GM08714 (cell line): Measurements from ENCODE around the gene COX20.

ENCODE experiments used
- H3K4me3 ChIP-seq: fragments of 200-500 bp; sonication (Bioruptor generic); 2 replicates; pipeline ENCODE4 v1.5.1; 2014; ENCODE audit warnings: mild to moderate bottlenecking, low read length, inconsistent platforms
- ZNF274 ChIP-seq: IDR thresholded peaks from 2 replicates; pipeline ENCODE4 v1.6.1; 2012; ENCODE audit warnings: mild to moderate bottlenecking, low read depth, low read length

COX20 gene

DNA sequence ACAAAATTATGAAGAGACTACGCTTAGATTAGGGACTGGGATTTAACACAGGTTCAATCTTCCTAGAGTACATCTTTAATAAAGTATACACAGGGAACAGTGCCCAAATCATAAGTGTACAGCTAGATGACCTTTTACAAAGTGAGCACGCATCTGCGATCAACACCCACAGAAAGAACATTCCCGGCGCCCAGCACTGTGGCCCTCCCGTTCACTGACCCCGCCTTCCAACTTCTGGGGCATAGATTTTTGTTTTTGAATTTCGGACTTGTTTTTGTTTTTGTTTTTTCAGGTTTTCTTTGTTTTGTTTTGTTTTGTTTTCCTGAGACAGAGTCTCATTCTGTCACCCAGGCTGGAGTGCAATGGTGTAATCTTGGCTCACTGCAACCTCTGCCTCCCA is 30.6 kb upstream of the COX20 start:
- TF ChIP-seq ZNF274: no peak
- no peak overlapping the region for H3K4me3 ChIP-seq

DNA sequence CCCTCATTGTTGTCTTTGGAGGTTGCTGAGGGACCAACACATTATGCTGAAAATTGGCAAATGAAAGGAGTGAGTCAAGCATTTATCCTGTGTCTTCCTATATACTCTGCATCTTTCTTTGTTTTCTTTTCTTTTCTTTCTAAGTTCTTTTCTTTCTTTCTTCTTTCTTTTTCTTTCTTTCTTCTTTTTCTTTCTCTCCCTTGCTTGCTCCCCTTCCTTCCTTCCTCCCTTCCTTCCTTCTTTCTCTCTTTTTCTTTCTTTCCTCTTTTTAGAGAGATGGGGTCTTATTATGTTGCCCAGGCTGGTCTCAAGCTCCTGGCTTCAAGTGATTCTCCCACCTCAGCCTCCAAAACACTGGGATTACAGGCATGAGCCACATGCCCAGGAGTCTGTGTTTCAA is 28.3 kb upstream of the COX20 start:
- no peak for TF ChIP-seq ZNF274

DNA sequence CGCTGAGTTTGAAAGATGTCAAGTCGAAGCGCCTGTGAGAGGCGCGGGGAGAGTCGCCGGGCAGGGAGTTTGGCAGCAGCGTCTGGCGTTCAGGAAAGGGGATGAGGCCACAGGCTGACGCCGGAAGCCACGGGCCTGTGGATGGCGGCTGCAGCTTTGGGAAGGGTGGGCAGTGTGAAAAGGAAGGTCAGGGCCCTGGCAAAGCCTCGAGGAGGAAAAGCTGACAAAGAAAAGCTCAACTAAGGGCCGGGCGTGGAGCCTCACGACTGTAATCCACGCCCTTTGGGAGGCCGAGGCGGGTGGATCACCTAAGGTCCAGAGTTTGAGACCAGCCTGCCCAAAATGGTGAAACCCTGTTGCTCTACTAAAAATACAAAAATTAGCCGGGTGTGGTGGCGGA is 25.2 kb upstream of the COX20 start:
- TF ChIP-seq ZNF274: no peak
- H3K4me3 ChIP-seq: no peak overlapping the region

More for the DNA sequence above, 28.3 kb upstream of the COX20 start:
- H3K4me3 ChIP-seq: no peak overlapping the region

DNA sequence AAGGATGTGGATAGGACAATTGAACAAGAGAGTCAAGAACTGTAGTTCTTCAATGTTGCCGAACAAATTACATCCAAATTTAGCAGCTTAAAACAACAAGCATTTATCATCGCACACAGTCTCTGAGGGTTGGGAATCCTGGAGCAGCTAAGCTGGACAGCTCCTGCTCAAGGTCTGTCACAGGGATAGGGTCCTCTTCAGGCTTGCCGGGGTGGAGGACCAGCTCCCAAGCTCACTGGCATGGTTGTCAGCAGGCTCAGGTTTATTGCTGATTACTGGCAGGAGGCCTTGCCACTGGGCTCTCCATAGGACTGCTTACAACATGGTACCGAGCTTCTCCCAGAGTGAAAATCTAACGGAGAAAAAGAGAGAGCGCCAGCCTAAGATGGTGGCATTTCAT is 22.1 kb upstream of the COX20 start:
- no peak for TF ChIP-seq ZNF274
- H3K4me3 ChIP-seq: no peak overlapping the region

DNA sequence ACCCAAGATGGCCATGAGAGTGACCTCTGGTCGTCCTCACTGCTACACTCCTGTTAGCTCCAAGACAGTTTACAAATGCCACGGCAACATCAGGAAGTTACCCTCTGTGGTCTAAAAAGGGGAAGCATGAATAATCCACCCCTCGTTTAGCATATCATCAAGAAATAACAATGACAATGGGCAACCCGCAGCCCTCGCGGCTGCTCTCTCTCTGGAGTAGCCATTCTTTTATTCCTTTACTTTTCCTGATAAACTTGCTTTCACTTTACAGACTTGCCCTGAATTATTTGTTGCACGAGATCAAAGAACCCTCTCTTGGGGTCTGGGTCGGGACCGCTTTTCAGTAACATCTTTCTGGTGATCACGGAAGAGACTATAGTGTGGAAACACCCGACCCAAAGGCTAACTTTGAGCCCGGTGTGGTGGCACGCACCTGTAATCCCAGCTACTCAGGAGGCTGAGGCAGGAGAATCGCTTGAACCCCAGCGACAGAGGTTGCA is 19.8 kb upstream of the COX20 start:
- TF ChIP-seq ZNF274: no peak
- H3K4me3 ChIP-seq: peak overlapping the region; percentile 2; the same call in 1 of the 2 replicates

DNA sequence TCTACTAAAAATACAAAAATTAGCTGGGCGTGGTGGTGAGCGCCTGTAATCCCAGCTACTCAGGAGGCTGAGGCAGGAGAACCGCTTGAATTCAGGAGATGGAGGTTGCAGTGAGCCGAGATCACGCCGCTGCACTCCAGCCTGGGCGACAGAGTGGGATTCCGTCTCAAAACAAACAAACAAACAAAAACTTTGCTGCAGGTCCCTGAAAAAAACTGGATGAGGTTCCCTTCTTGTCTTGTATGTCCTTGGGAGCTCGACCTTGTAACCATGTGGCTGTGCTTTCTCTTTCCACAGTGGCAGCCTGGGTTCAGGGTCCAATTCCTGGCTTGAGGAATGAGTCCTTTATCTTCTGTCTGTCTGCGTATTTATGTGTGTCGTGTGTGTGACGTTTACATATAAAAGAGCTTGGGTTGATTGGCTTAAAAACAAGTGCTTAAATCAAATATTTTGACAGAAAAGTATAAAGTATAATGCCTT is 18.0 kb upstream of the COX20 start:
- no peak overlapping the region for H3K4me3 ChIP-seq
- no peak for TF ChIP-seq ZNF274

DNA sequence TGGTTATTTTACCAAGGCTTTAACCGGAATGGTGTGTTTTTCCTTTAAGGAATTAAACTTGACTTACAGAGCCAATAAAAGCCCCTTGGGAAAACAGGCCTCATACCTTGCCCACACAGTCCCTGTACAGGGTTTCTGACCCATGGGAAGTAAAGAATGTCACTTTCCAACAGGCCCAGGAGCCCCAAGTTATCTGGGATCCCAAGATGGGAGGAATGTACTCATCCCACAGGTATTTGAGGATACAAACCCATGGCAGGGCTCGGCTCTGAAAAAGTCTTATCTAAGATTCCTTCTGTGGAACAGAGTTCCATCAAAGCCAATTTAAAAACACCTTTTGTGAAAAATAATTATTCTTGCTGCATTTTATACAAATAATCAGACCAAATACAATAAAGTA is 15.3 kb upstream of the COX20 start:
- H3K4me3 ChIP-seq: no peak overlapping the region
- no peak for TF ChIP-seq ZNF274

DNA sequence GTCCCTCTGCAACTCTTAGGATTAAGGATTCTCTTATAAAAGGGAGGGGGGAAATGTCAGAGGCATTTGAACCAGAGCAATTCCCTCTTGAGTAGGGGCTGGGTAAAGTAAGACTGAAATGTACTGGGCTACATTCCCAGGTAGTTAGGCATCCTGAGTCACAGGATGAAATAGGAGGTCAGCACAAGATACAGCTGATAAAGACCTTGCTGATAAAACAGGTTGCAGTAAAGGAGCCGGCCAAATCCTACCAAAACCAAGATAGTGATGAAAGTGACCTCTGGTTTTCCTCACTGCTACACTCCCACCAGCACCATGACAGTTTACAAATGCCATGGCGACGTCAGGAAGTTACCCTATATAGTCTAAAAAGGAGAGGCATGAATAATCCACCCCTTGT is 14.3 kb upstream of the COX20 start:
- no peak overlapping the region for H3K4me3 ChIP-seq
- no peak for TF ChIP-seq ZNF274

DNA sequence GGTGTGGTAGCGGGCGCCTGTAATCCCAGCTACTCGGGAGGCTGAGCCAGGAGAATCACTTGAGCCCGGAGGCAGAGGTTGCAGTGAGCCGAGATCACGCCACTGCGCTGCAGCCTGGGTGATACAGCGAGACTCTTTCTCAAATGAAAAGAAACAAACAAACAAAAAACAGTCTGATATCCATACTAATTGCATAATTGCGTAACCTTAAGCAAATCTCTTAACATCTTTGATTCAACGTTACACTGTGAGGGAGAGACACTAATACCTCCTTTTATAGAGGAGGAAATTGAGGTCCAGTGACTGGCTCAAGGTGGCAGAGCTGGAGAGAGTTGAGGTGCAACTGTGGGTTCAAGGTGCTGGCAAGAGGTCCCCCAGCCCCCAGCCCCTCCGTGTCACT is 12.6 kb upstream of the COX20 start:
- TF ChIP-seq ZNF274: no peak
- no peak overlapping the region for H3K4me3 ChIP-seq

DNA sequence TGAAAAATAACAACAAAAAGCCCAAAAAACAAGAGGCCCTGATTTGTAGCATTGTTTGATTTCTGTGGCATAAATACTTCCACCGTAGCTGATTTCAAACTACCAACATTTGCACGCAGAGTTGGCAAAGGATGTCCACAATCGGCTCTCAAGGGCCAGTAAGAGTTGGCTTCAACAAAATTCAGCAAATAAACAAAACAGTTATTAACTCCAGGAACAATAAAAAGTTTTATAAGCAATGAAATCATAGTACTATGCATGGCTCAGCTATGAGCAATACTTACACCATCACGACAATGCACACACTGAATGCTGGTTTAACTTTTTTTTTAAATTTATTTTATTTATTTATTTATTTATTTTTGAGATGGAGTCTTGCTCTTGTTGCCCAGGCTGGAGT is 8.7 kb upstream of the COX20 start:
- TF ChIP-seq ZNF274: no peak
- H3K4me3 ChIP-seq: no peak overlapping the region

DNA sequence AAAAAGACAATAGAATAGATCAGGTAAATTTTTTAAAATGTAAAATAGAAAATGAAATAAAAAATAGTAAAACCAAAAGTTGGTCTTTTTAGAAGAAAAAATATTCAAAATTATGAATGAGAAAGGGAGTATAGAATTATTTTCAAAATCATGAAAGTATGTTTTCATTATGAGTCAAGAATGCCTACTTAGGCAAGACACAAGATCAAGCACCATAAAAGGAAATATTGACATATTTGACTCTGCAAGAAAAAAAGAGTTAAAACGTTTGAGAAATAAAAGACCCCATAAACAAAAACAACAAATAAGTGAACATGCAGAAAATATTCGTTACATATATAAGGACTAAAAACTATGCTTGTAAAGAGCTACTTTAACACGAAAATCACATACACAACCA is 4.8 kb upstream of the COX20 start:
- no peak for TF ChIP-seq ZNF274
- no peak overlapping the region for H3K4me3 ChIP-seq

DNA sequence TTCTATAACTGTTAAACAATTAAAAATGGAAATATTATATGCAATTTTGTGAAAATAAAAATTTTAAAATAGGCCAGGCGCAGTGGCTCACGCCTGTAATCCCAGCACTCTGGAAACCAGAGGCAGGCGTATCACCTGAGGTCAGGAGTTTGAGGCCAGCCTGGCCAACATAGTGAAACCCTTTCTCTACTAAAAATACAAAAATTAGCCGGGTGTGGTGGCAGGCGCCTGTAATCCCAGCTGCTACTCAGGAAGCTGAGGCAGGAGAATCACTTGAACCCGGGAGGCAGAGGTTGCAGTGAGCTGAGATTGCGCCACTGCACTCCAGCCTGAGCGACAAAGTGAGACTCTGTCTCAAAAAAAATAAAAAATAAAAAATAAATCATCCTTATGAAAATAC is 2.2 kb upstream of the COX20 start:
- peak overlapping the region; percentile 98 for H3K4me3 ChIP-seq

DNA sequence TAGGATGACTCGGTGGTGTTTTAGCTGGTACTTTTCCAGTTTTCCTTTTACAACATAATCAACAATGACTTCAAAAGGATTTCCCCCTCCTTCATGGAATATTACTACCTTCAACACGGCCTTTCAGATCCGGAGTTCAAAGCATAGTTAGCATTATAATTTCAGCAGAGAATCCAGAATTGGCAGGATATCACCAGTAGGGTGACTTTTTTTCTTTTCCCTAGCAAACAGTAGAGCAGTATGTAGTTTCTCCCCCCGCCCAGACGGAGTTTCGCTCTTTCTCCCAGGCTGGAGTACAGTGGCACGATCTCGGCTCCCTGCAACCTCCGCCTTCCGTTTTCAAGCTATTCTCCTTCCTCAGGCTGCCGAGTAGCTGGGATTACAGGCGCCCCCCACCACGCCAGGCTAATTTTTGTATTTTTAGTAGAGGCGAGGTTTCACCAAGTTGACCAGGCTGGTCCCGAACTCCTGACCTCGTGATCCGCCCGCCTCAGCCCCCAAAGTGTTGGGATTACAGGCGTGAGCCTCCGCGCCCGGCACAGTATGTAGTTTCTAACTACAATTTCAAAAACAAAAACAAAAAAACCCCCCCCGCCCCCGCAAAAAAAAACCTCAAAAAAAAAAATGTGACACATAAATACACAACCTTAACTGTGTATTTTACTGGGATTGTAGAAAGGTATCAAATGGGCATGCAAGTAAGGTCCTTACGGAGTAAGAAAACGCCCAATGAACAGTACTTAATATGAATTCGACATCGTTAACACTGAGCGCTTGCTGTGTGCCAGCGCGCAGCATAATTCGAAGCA is 1.5 kb upstream of the COX20 start:
- TF ChIP-seq ZNF274: no peak
- H3K4me3 ChIP-seq: peak overlapping the region; percentile 98

DNA sequence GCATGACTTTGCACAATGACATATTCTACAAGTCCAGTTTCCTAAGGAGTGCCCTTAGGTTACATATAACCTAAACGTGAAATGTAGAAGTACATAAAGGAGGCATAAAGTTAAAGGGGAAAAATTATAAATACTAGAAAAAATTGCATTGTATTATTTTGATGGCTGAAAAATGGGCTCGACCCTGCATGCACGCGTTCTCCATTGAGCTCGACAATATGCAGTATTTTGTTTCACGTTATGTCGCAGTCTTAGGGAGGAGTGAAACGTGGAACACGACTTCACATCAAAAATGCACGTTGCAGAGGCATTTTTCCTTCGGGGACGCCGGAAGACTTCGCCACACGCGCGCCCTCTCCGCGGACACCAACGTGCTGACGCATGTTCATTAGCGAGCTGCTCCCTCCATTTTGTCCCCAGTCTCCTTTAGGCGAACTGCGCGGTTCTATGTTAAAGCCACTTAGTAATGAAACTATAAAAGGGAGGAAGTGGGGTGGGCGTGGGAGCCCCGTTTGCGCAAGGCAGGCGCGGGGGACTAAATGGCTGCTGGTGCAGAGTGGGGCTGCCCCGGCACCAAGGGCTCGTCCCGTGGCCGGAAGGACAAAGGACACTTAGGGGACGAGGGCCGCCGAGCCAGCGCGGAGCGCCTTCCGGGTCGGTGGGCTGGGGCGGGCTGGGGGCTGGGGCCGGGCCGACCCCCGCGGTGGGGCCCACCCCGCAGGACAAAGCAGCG is 749 bp upstream of the COX20 start:
- H3K4me3 ChIP-seq: peak overlapping the region; percentile 98
- TF ChIP-seq ZNF274: no peak

DNA sequence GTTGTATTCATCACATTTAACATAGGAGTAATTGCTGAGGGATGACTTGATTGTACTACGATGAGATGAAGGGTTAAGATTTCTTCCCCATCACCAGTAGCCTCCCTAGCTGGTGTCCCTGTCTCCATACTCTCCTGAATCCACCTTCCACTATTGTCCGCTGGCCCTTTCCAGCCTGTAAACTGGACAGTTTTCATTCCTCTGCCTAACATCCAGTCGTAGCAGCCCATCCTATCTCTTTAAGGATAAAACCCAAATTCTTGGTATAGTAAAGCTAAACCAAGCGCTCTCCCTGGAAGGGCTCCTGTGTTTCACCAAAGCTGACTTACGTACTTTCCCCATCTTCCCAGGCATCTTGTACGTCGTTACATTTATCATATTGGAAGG is 670 bp downstream of the COX20 start:
- TF ChIP-seq ZNF274: no peak

More for the DNA sequence above, 670 bp downstream of the COX20 start:
- H3K4me3 ChIP-seq: peak overlapping the region; percentile 98
